Activated naive CD4-positive, alpha-beta T cell treated with anti-CD3 and anti-CD28 coated beads, Interleukin-2, amount 10 ng/mL, durations not matched to agents 7 days and 5 days (primary cell): ENCODE results near the gene PALLD.

Source experiments
- CTCF ChIA-PET: fragments of 350-600 bp; sonication (Branson Sonifier 250); formaldehyde crosslinking; loops from one replicate; lab custom pipeline; 2021; ENCODE audit warnings: antibody characterized with exemption; lab: Charles Lee
- DNase-seq: peaks from one replicate; pipeline ENCODE4 v3.0.0-alpha.2; 2020
- H3K27ac Mint-ChIP-seq: one replicate; pipeline ENCODE4 v1.8.0; 2021; ENCODE audit warnings: mild to moderate bottlenecking, moderate library complexity, mixed read lengths
- H3K27me3 Mint-ChIP-seq: one replicate; pipeline ENCODE4 v1.8.0; 2021; ENCODE audit warnings: mild to moderate bottlenecking, mixed read lengths
- H3K36me3 Mint-ChIP-seq: one replicate; pipeline ENCODE4 v1.8.0; 2021; ENCODE audit warnings: mixed read lengths
- H3K4me1 Mint-ChIP-seq: one replicate; pipeline ENCODE4 v1.8.0; 2021; ENCODE audit warnings: mixed read lengths
- H3K4me3 Mint-ChIP-seq: one replicate; pipeline ENCODE4 v1.8.0; 2021; ENCODE audit warnings: mild to moderate bottlenecking, moderate library complexity, mixed read lengths
- H3K9me3 Mint-ChIP-seq: one replicate; pipeline ENCODE4 v1.8.0; 2021; ENCODE audit warnings: mixed read lengths

PALLD gene

DNA sequence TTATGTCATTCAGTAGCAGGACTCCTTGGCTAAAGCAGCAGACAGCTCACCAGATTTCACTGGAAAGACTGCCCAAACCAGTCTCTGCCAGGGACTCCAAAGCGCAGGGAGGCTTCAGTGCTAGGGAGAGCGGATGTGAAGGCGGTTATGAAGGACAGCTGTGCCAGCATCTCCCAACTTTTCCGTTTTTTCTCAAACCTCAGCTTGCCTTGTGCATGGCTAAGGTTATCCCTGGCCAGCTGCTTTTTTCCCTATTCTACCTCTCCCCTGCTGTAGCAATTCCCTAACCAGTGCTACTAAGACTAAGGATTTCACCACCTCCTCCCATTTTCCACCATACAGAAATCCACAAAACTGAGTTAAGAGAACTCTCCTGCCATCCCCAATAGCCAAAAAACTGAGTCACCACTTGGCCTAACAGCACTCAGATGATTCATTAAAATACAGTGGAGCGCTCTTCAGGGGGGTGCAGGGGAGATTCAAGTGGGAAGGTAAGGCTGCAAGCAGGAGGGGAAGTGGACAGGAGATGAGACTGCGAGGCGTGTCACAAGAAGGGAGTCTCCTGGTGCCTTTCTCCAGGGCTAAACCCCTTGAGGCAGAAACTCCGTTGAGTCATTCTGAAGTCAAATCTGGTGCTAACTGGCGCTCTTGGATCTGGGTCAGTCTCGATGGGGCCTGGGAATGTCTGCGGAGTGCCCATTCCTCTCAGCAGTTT lies 90.7 kb downstream of the PALLD start:
- Mint-ChIP-seq H3K4me3 (no peak overlapping the region), H3K27me3 (peaks cover 8% of the 10 kb centered on the region), H3K9me3 (no peaks in the 10 kb centered on the region), H3K27ac (no peak overlapping the region), H3K36me3 (no peaks in the 10 kb centered on the region), H3K4me1 (no peaks in the 10 kb centered on the region)
- DNase-seq, result no peak
- CTCF ChIA-PET, result no interaction called here

DNA sequence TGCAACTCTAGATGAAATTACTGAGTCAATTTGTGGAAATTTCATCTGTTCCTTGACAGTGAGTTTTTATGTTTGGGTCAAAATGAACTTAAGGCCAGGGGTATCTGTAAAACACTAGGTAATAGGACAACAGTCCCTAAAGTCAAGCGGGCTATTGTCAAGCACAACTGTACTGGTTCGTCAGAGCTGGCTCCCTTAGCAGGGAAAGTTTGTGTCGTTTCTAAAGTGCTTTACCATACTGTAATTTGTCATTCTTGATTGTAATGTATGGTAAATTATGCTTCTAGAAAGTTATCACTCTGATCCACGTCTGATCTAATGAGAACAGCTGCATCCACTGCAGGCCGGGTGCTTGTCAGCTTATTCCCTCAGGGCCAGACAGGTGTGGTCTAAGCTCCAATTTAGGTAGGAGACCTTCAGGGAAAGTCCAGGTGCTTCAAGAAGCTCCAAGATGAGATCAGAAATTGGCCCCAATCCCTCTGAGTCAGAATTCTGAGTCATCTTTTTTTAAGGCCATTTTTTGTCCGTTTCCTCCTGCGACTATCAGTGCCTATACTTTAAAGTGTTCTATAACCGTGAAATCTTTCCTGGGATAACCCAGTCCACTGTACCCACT lies 92.2 kb downstream of the PALLD start:
- no peak overlapping the region for H3K27ac Mint-ChIP-seq
- H3K9me3 Mint-ChIP-seq, result no peaks in the 10 kb centered on the region
- H3K4me3 Mint-ChIP-seq, result no peak overlapping the region
- no peaks in the 10 kb centered on the region for H3K36me3 Mint-ChIP-seq
- DNase-seq, result no peak
- no peaks in the 10 kb centered on the region for H3K4me1 Mint-ChIP-seq
- CTCF ChIA-PET, result no interaction called here
- H3K27me3 Mint-ChIP-seq, result peaks cover 13% of the 10 kb centered on the region

DNA sequence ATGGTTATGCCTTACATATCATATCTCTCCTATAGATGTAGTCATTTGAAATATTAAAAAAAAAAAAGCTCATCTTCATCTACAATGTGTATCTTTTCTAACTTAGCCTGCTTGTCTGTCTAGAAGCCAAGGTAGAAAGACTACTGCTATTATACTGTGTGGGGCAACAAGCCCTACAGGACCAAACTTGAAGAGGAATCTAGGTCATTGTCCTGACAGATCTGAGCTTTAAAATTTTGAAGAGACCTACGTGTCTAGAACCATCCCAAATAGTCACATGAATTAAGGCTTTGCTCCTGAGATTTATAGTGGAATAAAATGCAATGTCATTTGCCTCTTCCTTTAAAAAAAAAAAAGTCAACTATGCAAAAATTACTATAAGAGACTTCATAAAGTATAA lies 95.8 kb downstream of the PALLD start:
- Mint-ChIP-seq H3K4me3 (no peak overlapping the region), H3K9me3 (no peaks in the 10 kb centered on the region), H3K36me3 (no peaks in the 10 kb centered on the region), H3K27me3 (peaks cover 9% of the 10 kb centered on the region), H3K4me1 (no peaks in the 10 kb centered on the region), H3K27ac (no peak overlapping the region)
- no peak for DNase-seq
- CTCF ChIA-PET, result no interaction called here

DNA sequence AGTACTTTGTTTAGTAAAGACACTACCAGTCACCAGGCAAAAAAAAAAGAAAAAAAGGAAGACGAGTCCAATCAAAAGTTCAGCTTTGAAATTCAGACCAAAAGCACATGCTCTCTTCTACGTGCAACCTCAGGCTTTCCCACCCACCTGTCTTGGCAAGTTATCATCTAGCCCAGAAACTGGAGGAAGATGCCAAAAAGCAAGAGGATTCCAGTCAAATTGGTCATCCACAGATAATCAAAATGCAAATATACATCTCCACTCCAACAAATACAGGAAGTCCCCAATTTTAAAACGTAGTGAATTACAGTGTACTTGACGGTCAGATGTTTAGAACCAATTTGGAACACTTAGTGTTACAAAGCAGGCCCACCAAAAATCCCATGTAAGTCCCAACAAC lies 96.5 kb downstream of the PALLD start:
- Mint-ChIP-seq H3K36me3 (no peaks in the 10 kb centered on the region), H3K4me1 (no peaks in the 10 kb centered on the region), H3K27me3 (peaks cover 9% of the 10 kb centered on the region), H3K9me3 (no peaks in the 10 kb centered on the region), H3K4me3 (no peak overlapping the region), H3K27ac (no peak overlapping the region)
- CTCF ChIA-PET, result no interaction called here
- no peak for DNase-seq

DNA sequence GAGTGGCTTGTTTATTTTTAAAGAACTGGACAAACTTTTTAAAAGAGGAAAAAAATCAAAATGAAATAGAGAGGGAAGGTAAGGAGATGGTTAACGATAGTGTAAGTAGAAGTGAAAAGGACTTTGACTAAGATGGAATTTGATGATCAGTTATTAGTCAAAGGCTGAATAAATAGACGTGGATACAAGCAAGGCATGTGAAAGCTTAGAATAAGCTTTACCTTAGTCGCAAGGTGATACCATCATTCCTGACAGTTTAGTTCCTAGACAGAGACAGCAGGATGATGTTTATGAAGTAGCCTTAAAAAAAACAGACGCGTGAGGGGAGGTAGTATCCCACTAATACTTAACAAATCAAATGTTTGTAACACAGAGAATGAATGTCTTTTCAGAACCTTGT lies 97.3 kb downstream of the PALLD start:
- Mint-ChIP-seq H3K27ac (no peak overlapping the region), H3K4me1 (no peaks in the 10 kb centered on the region)

DNA sequence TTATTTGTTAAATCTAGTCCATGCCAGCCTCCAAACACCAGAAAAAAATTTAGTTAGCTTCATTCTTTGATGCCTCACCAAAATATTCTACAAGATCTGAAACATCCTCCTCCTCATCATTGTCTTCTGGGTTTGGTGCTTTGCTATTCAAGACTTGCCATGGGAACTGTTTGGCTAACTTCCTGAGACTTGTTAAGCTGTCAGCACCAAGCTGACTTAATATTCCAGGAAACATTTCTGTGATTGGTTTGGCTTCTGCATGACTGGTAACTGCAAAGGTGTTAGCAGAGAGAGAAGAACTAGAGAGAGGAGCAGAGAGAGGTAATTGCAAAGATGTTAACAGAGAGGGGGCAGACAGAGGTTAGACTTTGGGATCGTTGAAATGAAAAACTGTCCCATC lies 101.3 kb downstream of the PALLD start:
- Mint-ChIP-seq H3K36me3 (no peaks in the 10 kb centered on the region), H3K27me3 (peaks cover 9% of the 10 kb centered on the region), H3K4me3 (no peak overlapping the region), H3K9me3 (no peaks in the 10 kb centered on the region), H3K27ac (no peak overlapping the region), H3K4me1 (no peaks in the 10 kb centered on the region)
- no peak for DNase-seq
- CTCF ChIA-PET, result no interaction called here

More for the DNA sequence above, 97.3 kb downstream of the PALLD start:
- Mint-ChIP-seq H3K9me3 (no peaks in the 10 kb centered on the region), H3K4me3 (no peak overlapping the region), H3K27me3 (peaks cover 10% of the 10 kb centered on the region), H3K36me3 (no peaks in the 10 kb centered on the region)
- CTCF ChIA-PET, result no interaction called here
- no peak for DNase-seq

DNA sequence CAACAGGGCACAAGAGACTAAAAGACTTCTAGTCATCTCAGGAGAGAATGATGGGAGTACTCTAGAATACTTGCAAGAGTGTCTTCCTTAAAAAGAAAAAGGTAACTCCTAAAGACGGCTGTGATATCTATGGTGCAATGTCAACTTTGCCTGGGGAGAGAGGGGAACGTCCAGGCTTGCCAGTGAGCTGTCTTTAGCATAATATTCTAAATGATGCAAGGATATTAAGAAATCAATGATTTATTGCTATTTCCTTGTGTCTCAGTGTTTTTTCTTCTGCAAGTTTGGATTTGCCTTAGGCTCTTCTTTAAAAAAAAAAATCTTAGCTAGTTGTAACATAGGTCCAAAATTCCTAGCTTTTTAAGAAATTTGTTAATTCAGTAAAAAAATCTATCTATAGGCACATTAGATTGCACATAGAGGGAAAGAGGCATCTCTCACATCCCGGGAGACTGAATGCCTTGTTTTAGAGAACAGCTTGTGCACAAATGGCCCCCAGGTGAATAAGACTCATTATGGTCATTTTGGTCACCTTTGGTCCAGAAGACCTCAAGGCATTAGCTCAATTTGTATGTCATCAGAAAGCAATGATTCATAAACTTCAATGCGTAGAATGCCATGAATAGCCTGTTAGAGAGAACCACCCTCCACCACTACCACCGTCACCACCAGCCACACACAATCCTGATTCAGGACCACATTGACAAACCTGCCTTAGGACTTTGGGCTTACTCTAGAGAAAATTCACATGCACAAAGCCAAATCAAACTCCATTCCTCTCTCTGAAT lies 104.1 kb downstream of the PALLD start:
- no peaks in the 10 kb centered on the region for H3K4me1 Mint-ChIP-seq
- H3K9me3 Mint-ChIP-seq, result no peaks in the 10 kb centered on the region
- CTCF ChIA-PET, result no interaction called here
- DNase-seq, result no peak
- H3K4me3 Mint-ChIP-seq, result no peak overlapping the region
- H3K27me3 Mint-ChIP-seq, result peaks cover 5% of the 10 kb centered on the region
- no peak overlapping the region for H3K27ac Mint-ChIP-seq
- H3K36me3 Mint-ChIP-seq, result no peaks in the 10 kb centered on the region

DNA sequence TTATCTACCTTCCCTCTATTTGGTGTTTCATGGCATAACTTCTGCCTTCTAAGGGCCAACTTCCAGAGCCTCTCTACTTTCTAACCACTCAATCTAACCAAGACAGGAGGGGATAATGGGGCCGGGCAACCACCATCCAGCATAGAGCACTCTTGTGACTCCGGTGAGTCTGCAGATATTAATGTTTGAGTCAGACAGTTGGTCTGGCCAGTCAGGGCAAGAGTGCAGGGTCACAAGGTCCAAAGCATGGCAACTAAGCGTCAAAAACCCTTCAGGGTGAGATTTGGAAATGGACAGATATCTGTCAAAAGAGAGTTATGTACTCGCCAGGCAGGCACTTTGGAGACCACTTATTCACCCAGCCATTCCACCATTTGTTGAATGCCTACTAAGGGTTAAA lies 105.0 kb downstream of the PALLD start:
- Mint-ChIP-seq H3K4me3 (no peak overlapping the region), H3K27me3 (peaks cover 5% of the 10 kb centered on the region), H3K4me1 (no peaks in the 10 kb centered on the region), H3K27ac (no peak overlapping the region), H3K9me3 (no peaks in the 10 kb centered on the region), H3K36me3 (no peaks in the 10 kb centered on the region)
- DNase-seq, result no peak
- CTCF ChIA-PET, result no interaction called here

DNA sequence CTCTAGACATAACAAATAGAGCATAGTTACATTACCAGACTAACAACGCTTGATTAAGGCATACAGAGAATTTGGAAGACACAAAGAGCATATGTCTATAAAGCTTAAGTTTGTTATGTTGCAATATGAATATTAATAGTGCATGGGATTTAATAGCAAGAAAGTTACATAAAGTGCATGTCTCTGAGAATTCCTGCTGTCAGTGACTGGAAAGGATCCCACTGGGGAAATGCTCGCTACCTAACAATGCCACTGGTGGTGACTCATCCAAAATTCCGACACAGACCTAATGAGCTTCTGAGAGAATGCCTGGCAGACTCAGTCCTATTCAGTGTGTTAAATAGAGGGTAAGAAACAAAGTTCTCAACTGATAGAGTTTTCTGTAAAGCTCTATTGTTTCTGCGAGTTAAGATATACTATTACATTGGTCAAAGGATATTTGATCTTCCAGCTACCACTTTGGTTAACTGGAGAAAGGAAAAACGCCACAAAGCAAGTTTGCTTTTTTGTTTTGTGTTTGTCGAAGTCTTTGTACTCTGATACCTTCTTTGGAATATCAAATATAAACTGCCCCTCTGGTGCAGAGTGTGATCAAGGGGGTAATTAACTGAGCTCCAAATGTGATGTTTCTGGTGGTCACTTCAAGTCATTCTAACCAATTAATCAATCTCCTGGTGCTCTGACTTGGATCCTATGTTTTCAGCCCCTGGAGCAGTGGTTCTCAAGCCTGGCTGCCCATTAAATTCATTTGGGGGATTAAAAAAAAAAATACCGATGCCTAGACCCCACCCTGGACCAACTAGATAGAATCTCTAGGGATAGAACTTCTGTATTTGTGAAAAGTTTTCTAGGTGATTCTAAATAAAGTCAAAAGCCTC lies 107.9 kb downstream of the PALLD start:
- Mint-ChIP-seq H3K4me3 (no peak overlapping the region), H3K27ac (no peak overlapping the region)

DNA sequence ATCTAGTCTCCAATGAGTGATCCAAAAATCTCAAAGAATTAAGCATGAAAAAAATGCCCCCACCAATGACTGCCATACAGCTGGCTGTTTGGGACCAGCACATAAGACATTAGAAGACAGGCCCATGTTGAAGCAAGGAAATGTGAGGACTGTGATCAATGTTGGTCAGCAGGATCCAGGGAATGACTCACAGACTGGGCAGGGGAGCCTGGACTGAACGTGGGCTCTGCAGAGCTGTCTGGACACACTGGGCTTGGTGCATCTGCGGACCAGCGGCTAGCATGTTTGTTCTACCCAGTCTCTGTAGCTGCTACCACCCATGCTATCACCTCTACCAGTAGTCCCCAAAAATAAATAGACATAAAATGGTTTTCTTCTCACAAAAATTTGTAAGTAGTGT lies 108.6 kb downstream of the PALLD start:
- no peak for DNase-seq
- Mint-ChIP-seq H3K9me3 (no peaks in the 10 kb centered on the region), H3K4me1 (no peaks in the 10 kb centered on the region), H3K36me3 (no peaks in the 10 kb centered on the region), H3K27ac (no peak overlapping the region), H3K4me3 (no peak overlapping the region), H3K27me3 (peaks cover 5% of the 10 kb centered on the region)
- CTCF ChIA-PET, result no interaction called here

More for the DNA sequence above, 107.9 kb downstream of the PALLD start:
- Mint-ChIP-seq H3K27me3 (peaks cover 5% of the 10 kb centered on the region), H3K4me1 (no peaks in the 10 kb centered on the region), H3K36me3 (no peaks in the 10 kb centered on the region), H3K9me3 (no peaks in the 10 kb centered on the region)
- DNase-seq, result no peak
- CTCF ChIA-PET, result no interaction called here

DNA sequence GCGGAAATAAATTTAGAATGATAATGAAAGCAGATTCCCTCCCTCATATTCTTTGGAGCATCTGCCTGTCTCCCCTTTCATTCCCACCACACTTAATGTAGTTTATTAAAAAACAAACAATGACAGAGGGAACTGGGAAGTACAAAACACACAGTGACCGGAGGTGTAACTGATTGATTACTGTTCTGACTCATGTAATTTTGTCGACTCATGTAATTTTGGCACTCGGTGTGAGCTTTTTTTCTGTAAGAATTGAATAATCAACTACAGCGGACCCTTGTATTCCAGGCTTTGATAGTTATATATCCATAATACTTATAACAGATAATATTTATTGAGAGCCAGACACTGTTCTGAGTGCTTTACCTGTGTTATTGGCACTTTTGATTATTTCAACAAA lies 110.4 kb downstream of the PALLD start:
- no peaks in the 10 kb centered on the region for H3K36me3 Mint-ChIP-seq
- no peak overlapping the region for H3K4me3 Mint-ChIP-seq
- DNase-seq, result no peak
- H3K27me3 Mint-ChIP-seq, result peaks cover 15% of the 10 kb centered on the region
- no peaks in the 10 kb centered on the region for H3K4me1 Mint-ChIP-seq
- CTCF ChIA-PET, result no interaction called here
- no peaks in the 10 kb centered on the region for H3K9me3 Mint-ChIP-seq
- H3K27ac Mint-ChIP-seq, result no peak overlapping the region

DNA sequence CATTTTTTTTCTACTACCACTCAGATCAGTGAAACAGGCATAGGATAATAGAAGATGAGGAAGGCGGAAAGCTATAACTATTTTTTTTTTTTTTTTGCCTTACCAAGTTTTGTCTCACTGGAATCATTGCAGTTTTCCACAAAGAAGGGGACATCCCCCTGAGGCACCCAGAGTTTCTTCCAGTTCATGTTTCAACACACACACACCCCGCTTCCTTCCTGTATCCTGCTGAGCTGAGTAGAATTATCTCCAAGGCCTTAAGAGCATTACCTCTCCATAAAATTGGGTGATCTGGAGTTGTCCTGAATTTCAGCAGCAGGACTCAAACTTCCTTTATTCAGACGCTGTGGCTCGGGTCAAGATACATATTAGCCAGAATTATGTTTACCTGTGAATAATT lies 111.9 kb downstream of the PALLD start:
- H3K9me3 Mint-ChIP-seq, result no peaks in the 10 kb centered on the region
- CTCF ChIA-PET, result interaction anchor here (0.6 to 1.2 kb wide), 3 partner anchors 159 to 315 kb away, joined by 3 to 4 read pairs (median 3); no protein-coding TSS in a partner anchor
- peaks cover 15% of the 10 kb centered on the region for H3K27me3 Mint-ChIP-seq
- H3K4me1 Mint-ChIP-seq, result no peaks in the 10 kb centered on the region
- no peak for DNase-seq
- no peak overlapping the region for H3K4me3 Mint-ChIP-seq
- no peak overlapping the region for H3K27ac Mint-ChIP-seq
- no peaks in the 10 kb centered on the region for H3K36me3 Mint-ChIP-seq

DNA sequence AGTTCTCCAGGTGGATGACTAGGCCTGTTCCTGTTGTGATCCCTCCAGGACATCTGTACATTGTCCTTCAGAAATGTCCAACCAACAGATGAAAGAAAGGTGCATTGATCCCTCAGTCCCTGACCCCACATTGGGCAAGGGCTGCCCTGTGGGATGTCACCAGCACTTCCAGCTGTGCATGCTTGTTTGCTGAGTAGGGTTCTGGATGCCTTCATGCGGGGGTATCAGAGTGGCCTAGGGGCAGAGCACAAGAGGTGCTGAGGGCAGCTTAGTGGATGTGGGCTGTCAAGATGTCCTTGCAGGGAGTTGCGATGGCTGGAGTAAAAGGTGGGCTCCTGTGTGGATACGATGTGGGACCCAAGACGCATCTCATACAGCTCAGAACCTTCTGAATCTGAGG lies 112.5 kb downstream of the PALLD start:
- Mint-ChIP-seq H3K4me1 (no peaks in the 10 kb centered on the region), H3K27me3 (peaks cover 15% of the 10 kb centered on the region), H3K4me3 (no peak overlapping the region), H3K9me3 (no peaks in the 10 kb centered on the region), H3K36me3 (no peaks in the 10 kb centered on the region), H3K27ac (no peak overlapping the region)
- no peak for DNase-seq
- CTCF ChIA-PET, result interaction anchor here (0.6 to 1.2 kb wide), 3 partner anchors 159 to 314 kb away, joined by 3 to 4 read pairs (median 3); no protein-coding TSS in a partner anchor
